Mucosa of stomach (tissue), 1 donor: Measurements from ENCODE around the gene OR9I1.

Source experiments
- H3K27me3 ChIP-seq: one replicate; pipeline ENCODE4 v1.7.0; 2013; ENCODE audit warnings: mild to moderate bottlenecking, low read length; ENCODE audit not compliant: control insufficient read depth, insufficient read depth
- H3K36me3 ChIP-seq: one replicate; pipeline ENCODE4 v1.7.0; 2013; ENCODE audit warnings: low read length; ENCODE audit not compliant: control insufficient read depth, insufficient read depth
- H3K4me1 ChIP-seq: one replicate; pipeline ENCODE4 v1.7.0; 2013; ENCODE audit warnings: mild to moderate bottlenecking, low read length; ENCODE audit not compliant: control insufficient read depth, insufficient read depth
- H3K4me3 ChIP-seq: one replicate; pipeline ENCODE4 v1.7.0; 2013; ENCODE audit warnings: low read length
- H3K9ac ChIP-seq: one replicate; pipeline ENCODE4 v1.7.0; 2013; ENCODE audit warnings: mild to moderate bottlenecking, low read length, moderate library complexity
- H3K9me3 ChIP-seq: one replicate; pipeline ENCODE4 v1.7.0; 2013; ENCODE audit warnings: mild to moderate bottlenecking, low read length, moderate library complexity; ENCODE audit not compliant: control insufficient read depth
- donor health status: Pancreatic carcinoma.

The OR9I1 gene

DNA sequence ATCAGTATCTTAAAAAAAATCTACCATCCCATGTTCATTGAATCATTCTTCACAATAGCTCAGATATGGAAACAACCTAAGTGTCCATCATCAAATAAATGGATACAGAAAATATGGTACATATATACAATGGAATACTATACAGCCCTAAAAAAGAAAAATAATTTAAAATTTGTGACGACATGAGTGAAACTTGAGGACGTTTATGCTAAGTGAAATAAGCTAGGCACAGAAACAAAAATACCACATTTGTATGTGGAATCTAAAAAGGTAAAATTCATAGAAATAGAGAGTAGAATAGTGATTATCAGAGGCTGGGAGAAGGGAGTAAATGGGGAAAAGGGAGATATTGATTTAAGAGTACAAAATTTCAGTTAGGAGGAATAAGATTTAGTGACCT lies 38.8 kb downstream of the OR9I1 start:
- Histone ChIP-seq H3K36me3 (no peaks in the 10 kb centered on the region), H3K4me1 (no peaks in the 10 kb centered on the region), H3K4me3 (no peak overlapping the region), H3K9ac (no peak overlapping the region), H3K9me3 (no peaks in the 10 kb centered on the region), H3K27me3 (no peaks in the 10 kb centered on the region)

- Histone ChIP-seq H3K9ac (no peak overlapping the region), H3K4me1 (no peaks in the 10 kb centered on the region), H3K9me3 (no peaks in the 10 kb centered on the region), H3K36me3 (no peaks in the 10 kb centered on the region), H3K4me3 (no peak overlapping the region), H3K27me3 (no peaks in the 10 kb centered on the region)
Observed at GRCh38 chr11:58075781-58076180, 49.5 kb downstream of the OR9I1 start.

DNA sequence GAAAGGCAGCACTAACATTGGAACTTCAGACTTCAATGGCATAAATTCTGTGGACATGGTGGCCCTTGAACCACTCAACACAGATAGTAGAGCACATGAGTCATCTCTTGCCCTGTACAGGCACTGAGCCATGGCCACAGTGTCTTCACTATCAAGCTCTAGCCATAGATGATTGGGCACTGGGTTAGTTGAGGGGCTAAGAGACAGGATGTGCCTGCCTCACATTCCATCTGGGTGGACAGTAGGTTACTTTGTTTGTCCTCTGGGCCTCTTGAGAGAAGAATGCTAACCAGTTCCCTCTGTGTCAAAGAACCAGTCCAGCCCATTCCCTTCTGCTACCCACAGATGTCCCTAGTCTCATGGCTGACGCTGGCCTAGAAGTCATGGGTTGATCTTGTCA lies 54.7 kb downstream of the OR9I1 start:
- no peaks in the 10 kb centered on the region for H3K4me1 ChIP-seq
- no peaks in the 10 kb centered on the region for H3K36me3 ChIP-seq
- H3K27me3 ChIP-seq = no peaks in the 10 kb centered on the region
- no peaks in the 10 kb centered on the region for H3K9me3 ChIP-seq
- no peak overlapping the region for H3K4me3 ChIP-seq
- no peak overlapping the region for H3K9ac ChIP-seq

- Histone ChIP-seq H3K4me1 (no peaks in the 10 kb centered on the region), H3K9ac (no peak overlapping the region), H3K36me3 (no peaks in the 10 kb centered on the region), H3K27me3 (no peaks in the 10 kb centered on the region), H3K9me3 (no peaks in the 10 kb centered on the region), H3K4me3 (no peak overlapping the region)
Observed at GRCh38 chr11:58068655-58069054, 56.7 kb downstream of the OR9I1 start.

DNA sequence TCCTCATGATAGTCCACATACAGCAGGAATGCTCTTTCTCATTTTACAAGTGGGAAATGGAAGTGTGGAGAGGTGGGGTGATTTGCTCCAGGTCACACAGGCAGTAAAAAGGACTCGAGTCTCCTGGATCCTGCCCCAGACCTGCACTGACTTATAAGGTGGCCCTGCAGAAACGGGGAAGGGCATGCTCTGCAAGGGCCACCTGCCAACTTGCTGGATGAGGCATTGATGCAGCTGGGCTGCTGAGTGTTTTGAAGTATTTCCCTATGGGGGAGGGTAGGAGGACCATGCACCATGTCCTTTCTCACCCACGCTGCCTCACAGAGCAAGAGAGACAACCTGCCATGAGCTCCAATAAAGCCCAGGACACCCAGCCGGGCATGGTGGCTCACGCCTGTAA lies 57.6 kb downstream of the OR9I1 start:
- H3K4me1 ChIP-seq = no peaks in the 10 kb centered on the region
- H3K9me3 ChIP-seq = no peaks in the 10 kb centered on the region
- no peaks in the 10 kb centered on the region for H3K36me3 ChIP-seq

More for the DNA sequence above, 57.6 kb downstream of the OR9I1 start:
- Histone ChIP-seq H3K9ac (no peak overlapping the region), H3K4me3 (no peak overlapping the region), H3K27me3 (no peaks in the 10 kb centered on the region)
